Skeletal muscle satellite cell (primary cell): ENCODE data around the gene TMF1.

Source experiments
- H3K27me3 ChIP-seq: 2 replicates; pipeline ENCODE4 v1.7.0; 2013; ENCODE audit warnings: low read length; ENCODE audit not compliant: control insufficient read depth, insufficient read depth
- H3K36me3 ChIP-seq: 2 replicates; pipeline ENCODE4 v1.7.0; 2013; ENCODE audit warnings: mild to moderate bottlenecking, control low read depth, low read length; ENCODE audit not compliant: insufficient read depth
- H3K4me1 ChIP-seq: 2 replicates; pipeline ENCODE4 v1.7.0; 2013; ENCODE audit warnings: low read length; ENCODE audit not compliant: control insufficient read depth, insufficient read depth
- H3K4me2 ChIP-seq: 2 replicates; pipeline ENCODE4 v1.7.0; 2013; ENCODE audit warnings: mild to moderate bottlenecking, low read length
- H3K4me3 ChIP-seq: 2 replicates; pipeline ENCODE4 v1.7.0; 2013; ENCODE audit warnings: low read length
- H3K9ac ChIP-seq: 2 replicates; pipeline ENCODE4 v1.7.0; 2013; ENCODE audit warnings: mild to moderate bottlenecking, low read depth, low read length, moderate library complexity
- H3K9me3 ChIP-seq: replicated peaks from 2 replicates; pipeline ENCODE4 v1.7.0; 2013; ENCODE audit warnings: mild to moderate bottlenecking, control low read depth, low read length

The TMF1 gene

GRCh38 chr3:69009559-69010410 is 42.3 kb downstream of the TMF1 start:
- H3K4me3 ChIP-seq, result no peak overlapping the region
- H3K9me3 ChIP-seq, result no peaks in the 10 kb centered on the region
- H3K4me2 ChIP-seq, result peak overlapping the region; percentile 48
- H3K9ac ChIP-seq, result peak overlapping the region; percentile 68
- H3K27me3 ChIP-seq, result no peaks in the 10 kb centered on the region
- peaks cover 53% of the 10 kb centered on the region for H3K36me3 ChIP-seq
- H3K4me1 ChIP-seq, result peaks cover 47% of the 10 kb centered on the region

GRCh38 chr3:69008980-69009379 is 43.2 kb downstream of the TMF1 start:
- Histone ChIP-seq H3K4me2 (peak overlapping the region; percentile 48), H3K9me3 (no peaks in the 10 kb centered on the region), H3K4me3 (no peak overlapping the region), H3K4me1 (peaks cover 39% of the 10 kb centered on the region), H3K27me3 (no peaks in the 10 kb centered on the region), H3K9ac (peak overlapping the region; percentile 64), H3K36me3 (peaks cover 61% of the 10 kb centered on the region)

- no peak overlapping the region for H3K4me2 ChIP-seq
- peaks cover 22% of the 10 kb centered on the region for H3K4me1 ChIP-seq
- no peak overlapping the region for H3K9ac ChIP-seq
- H3K9me3 ChIP-seq, result no peaks in the 10 kb centered on the region
- no peak overlapping the region for H3K4me3 ChIP-seq
- H3K27me3 ChIP-seq, result no peaks in the 10 kb centered on the region
- peaks cover 82% of the 10 kb centered on the region for H3K36me3 ChIP-seq
Measured at GRCh38 chr3:69005791-69006482, 46.2 kb downstream of the TMF1 start.

GRCh38 chr3:69005071-69005790 is 46.9 kb downstream of the TMF1 start:
- Histone ChIP-seq H3K9me3 (no peaks in the 10 kb centered on the region), H3K36me3 (peaks cover 75% of the 10 kb centered on the region), H3K4me1 (peaks cover 16% of the 10 kb centered on the region), H3K4me2 (no peak overlapping the region), H3K27me3 (no peaks in the 10 kb centered on the region), H3K9ac (no peak overlapping the region), H3K4me3 (no peak overlapping the region)

- Histone ChIP-seq H3K4me1 (peaks cover 12% of the 10 kb centered on the region), H3K27me3 (no peaks in the 10 kb centered on the region), H3K9me3 (no peaks in the 10 kb centered on the region), H3K36me3 (peaks cover 69% of the 10 kb centered on the region), H3K4me3 (no peak overlapping the region), H3K9ac (no peak overlapping the region), H3K4me2 (no peak overlapping the region)
Measured at GRCh38 chr3:69004138-69004537, 48.0 kb downstream of the TMF1 start.

GRCh38 chr3:68999605-69000004 is 52.5 kb downstream of the TMF1 start:
- Histone ChIP-seq H3K36me3 (peaks cover 65% of the 10 kb centered on the region), H3K9ac (no peak overlapping the region), H3K4me1 (peaks cover 15% of the 10 kb centered on the region), H3K9me3 (no peaks in the 10 kb centered on the region), H3K4me2 (no peak overlapping the region), H3K27me3 (no peaks in the 10 kb centered on the region), H3K4me3 (no peak overlapping the region)

- peaks cover 65% of the 10 kb centered on the region for H3K36me3 ChIP-seq
Measured at GRCh38 chr3:68999158-68999557, 53.0 kb downstream of the TMF1 start.

GRCh38 chr3:68997887-68998286 is 54.2 kb downstream of the TMF1 start:
- Histone ChIP-seq H3K4me2 (no peak overlapping the region), H3K36me3 (peaks cover 63% of the 10 kb centered on the region), H3K9ac (no peak overlapping the region), H3K4me1 (peaks cover 15% of the 10 kb centered on the region), H3K27me3 (no peaks in the 10 kb centered on the region), H3K9me3 (no peaks in the 10 kb centered on the region), H3K4me3 (no peak overlapping the region)

More at GRCh38 chr3:68999158-68999557, 53.0 kb downstream of the TMF1 start:
- no peak overlapping the region for H3K4me2 ChIP-seq
- no peaks in the 10 kb centered on the region for H3K9me3 ChIP-seq
- H3K27me3 ChIP-seq, result no peaks in the 10 kb centered on the region
- H3K9ac ChIP-seq, result no peak overlapping the region
- peaks cover 15% of the 10 kb centered on the region for H3K4me1 ChIP-seq
- no peak overlapping the region for H3K4me3 ChIP-seq

- peaks cover 15% of the 10 kb centered on the region for H3K4me1 ChIP-seq
- no peaks in the 10 kb centered on the region for H3K9me3 ChIP-seq
- no peak overlapping the region for H3K4me2 ChIP-seq
- H3K9ac ChIP-seq, result no peak overlapping the region
- H3K4me3 ChIP-seq, result no peak overlapping the region
- H3K36me3 ChIP-seq, result peaks cover 57% of the 10 kb centered on the region
- H3K27me3 ChIP-seq, result no peaks in the 10 kb centered on the region
Measured at GRCh38 chr3:68996356-68996995, 55.7 kb downstream of the TMF1 start.

GRCh38 chr3:68988740-68989139 is 63.4 kb downstream of the TMF1 start:
- no peak overlapping the region for H3K4me3 ChIP-seq
- H3K36me3 ChIP-seq, result peaks cover 66% of the 10 kb centered on the region
- no peaks in the 10 kb centered on the region for H3K9me3 ChIP-seq
- H3K27me3 ChIP-seq, result no peaks in the 10 kb centered on the region
- no peak overlapping the region for H3K4me2 ChIP-seq
- no peak overlapping the region for H3K9ac ChIP-seq
- no peaks in the 10 kb centered on the region for H3K4me1 ChIP-seq

GRCh38 chr3:68987322-68987721 is 64.8 kb downstream of the TMF1 start:
- Histone ChIP-seq H3K4me1 (no peaks in the 10 kb centered on the region), H3K4me2 (no peak overlapping the region), H3K36me3 (peaks cover 73% of the 10 kb centered on the region), H3K9ac (no peak overlapping the region), H3K9me3 (no peaks in the 10 kb centered on the region), H3K27me3 (no peaks in the 10 kb centered on the region), H3K4me3 (no peak overlapping the region)
